Measurements from ENCODE around the gene VCPKMT.

DNA sequence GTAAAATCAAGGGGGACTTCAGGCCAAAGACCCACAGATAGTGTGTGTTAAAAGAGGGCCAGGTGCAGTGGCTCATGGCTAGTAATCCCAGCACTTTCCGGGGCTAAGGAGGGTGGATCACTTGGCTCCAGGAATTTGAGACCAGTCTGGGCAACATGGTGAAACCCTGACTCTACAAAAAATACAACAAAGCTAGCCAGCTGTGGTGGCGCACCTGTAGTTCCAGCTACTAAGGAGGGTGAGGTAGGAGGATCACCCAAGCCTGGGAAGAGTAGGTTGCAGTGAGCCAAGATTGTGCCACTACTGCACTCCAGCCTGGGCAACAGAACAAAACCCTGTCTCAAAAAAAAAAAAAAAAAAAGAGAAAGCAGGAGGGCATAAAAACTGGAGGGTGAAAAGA, 8.5 kb downstream of the VCPKMT start:
- TF ChIP-seq, protein P1, sequence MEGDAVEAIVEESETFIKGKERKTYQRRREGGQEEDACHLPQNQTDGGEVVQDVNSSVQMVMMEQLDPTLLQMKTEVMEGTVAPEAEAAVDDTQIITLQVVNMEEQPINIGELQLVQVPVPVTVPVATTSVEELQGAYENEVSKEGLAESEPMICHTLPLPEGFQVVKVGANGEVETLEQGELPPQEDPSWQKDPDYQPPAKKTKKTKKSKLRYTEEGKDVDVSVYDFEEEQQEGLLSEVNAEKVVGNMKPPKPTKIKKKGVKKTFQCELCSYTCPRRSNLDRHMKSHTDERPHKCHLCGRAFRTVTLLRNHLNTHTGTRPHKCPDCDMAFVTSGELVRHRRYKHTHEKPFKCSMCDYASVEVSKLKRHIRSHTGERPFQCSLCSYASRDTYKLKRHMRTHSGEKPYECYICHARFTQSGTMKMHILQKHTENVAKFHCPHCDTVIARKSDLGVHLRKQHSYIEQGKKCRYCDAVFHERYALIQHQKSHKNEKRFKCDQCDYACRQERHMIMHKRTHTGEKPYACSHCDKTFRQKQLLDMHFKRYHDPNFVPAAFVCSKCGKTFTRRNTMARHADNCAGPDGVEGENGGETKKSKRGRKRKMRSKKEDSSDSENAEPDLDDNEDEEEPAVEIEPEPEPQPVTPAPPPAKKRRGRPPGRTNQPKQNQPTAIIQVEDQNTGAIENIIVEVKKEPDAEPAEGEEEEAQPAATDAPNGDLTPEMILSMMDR (conservative IDR thresholded peaks at IDR 0.05; ENCODE audit: low read length): no peak
- TF ChIP-seq EZH2phosphoT487 (IDR thresholded peaks at IDR 0.05; ENCODE audit: borderline replicate concordance, low read depth, low read length): no peak

All from OCI-LY7 (cell line).